Measurements from ENCODE around the gene CMSS1.

DNA sequence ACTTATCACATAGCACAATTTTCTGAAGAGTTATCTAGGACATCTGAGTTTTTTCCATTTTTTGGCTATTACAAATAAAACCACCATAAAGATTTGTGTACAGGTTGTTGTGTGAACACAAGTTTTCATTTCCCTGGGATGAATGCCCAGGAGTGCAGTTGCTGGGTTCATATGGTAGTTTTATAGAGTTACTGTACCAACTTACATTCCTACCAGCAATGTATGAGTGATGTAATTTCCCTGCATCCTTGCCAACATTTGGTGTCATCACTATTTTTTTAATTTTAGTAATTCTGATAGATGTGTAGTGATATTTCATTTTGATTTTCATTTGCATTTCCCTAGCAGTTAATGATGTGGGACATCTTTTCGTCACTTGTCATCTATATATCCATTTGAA is 276.2 kb downstream of the CMSS1 start:
- no peak for TF ChIP-seq POLR2AphosphoS5 (IDR thresholded peaks at IDR 0.05; ENCODE audit: low read depth, low read length)
- no peak for TF ChIP-seq POLR2A (IDR thresholded peaks at IDR 0.05; ENCODE audit: low read depth, low read length)
- TF ChIP-seq TAF1 (IDR thresholded peaks at IDR 0.05; ENCODE audit: borderline replicate concordance, low read depth, low read length): no peak
